ENCODE results near the gene SLC15A1.

The SLC15A1 gene

DNA sequence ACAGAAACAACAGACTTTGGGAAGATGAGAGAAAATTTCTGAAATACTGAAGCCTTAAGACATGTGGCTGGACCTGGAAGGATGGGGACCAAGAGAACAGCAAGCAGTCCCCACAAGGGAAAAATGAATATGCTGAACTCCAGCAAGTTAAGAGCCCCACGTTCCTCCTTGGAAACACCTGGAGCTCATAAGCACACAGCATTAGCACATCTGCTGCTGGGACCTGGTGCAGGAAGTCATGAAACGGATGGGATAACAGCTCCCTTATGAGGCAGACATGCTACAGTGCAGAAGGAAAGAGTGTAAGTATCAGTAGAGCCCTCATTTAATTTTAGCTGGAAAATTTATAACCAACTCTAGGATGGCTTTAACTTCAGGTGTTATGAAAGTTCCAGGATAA lies 67.3 kb downstream of the SLC15A1 start:
- no peaks in the 10 kb centered on the region for H3K9me3 ChIP-seq (ENCODE audit: control insufficient read depth, insufficient read depth, low read length)
- DNase-seq (ENCODE audit: low read depth, low spot score): no peak
- no CpG with 5 or more reads among the region's 2 CpGs for WGBS (ENCODE audit: insufficient coverage, insufficient read length)
- no peaks in the 10 kb centered on the region for H3K36me3 ChIP-seq (ENCODE audit: control insufficient read depth, insufficient read depth, low read length)
- no peak overlapping the region for H3K4me3 ChIP-seq (ENCODE audit: low read length)
- peaks cover 3% of the 10 kb centered on the region; the same call in 1 of the 2 replicates for H3K4me1 ChIP-seq (ENCODE audit: control insufficient read depth, insufficient read depth, low read length)
- H3K27ac ChIP-seq (ENCODE audit: low read length): no peak overlapping the region
- H3K27me3 ChIP-seq (ENCODE audit: control insufficient read depth, insufficient read depth, low read length): no peaks in the 10 kb centered on the region

DNA sequence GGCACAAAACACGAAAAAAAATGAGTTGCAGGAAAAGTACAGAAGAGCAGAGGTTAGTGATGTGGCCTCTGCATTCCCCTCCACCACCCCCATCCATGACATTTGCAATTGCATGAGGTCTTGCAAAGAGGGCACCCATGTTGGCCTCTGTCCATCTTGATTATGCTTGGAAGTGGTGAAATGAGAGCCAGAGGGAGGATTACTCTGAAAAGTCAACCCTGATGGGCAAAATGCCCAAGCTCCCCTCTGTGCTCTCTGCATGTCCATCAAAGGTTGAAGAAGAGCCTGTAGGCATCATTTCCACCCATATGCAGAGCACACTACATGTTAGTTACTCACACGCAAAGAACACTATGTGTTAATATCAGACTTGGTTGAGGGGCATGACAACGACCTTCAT lies 71.4 kb downstream of the SLC15A1 start:
- Histone ChIP-seq H3K27me3 (ENCODE audit: control insufficient read depth, insufficient read depth, low read length) (no peaks in the 10 kb centered on the region), H3K36me3 (ENCODE audit: control insufficient read depth, insufficient read depth, low read length) (no peaks in the 10 kb centered on the region), H3K4me3 (ENCODE audit: low read length) (no peak overlapping the region), H3K4me1 (ENCODE audit: control insufficient read depth, insufficient read depth, low read length) (peaks cover under 1% of the 10 kb centered on the region; the same call in 1 of the 2 replicates), H3K9me3 (ENCODE audit: control insufficient read depth, insufficient read depth, low read length) (no peaks in the 10 kb centered on the region), H3K27ac (ENCODE audit: low read length) (no peak overlapping the region)
- no CpG with 5 or more reads among the region's 3 CpGs for WGBS (ENCODE audit: insufficient coverage, insufficient read length)
- DNase-seq (ENCODE audit: low read depth, low spot score): no peak

DNA sequence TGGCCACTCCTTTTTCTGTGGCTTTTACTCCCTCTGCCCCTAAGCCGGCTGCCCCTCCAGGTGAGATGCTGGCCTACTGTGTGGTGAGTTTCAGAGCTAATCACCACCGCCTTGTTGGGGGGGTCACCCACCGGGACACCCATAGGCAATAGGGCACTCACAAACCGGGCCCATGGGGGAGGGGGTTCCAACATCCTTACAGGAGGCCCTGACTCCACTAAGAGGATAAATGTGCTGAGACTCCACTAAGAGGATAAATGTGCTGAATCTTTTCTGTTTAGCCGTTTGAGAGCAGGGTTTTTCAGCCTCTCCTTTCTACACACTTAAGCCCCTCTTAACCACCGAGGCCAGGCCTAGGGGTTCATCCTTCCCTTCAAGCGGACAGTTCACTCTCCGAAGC lies 73.7 kb downstream of the SLC15A1 start:
- no peak for DNase-seq (ENCODE audit: low read depth, low spot score)
- H3K9me3 ChIP-seq (ENCODE audit: control insufficient read depth, insufficient read depth, low read length): no peaks in the 10 kb centered on the region
- no peaks in the 10 kb centered on the region; the same call in 1 of the 2 replicates for H3K4me1 ChIP-seq (ENCODE audit: control insufficient read depth, insufficient read depth, low read length)
- no peak overlapping the region for H3K4me3 ChIP-seq (ENCODE audit: low read length)
- H3K27me3 ChIP-seq (ENCODE audit: control insufficient read depth, insufficient read depth, low read length): no peaks in the 10 kb centered on the region
- no peaks in the 10 kb centered on the region for H3K36me3 ChIP-seq (ENCODE audit: control insufficient read depth, insufficient read depth, low read length)
- no peak overlapping the region for H3K27ac ChIP-seq (ENCODE audit: low read length)
- no CpG with 5 or more reads among the region's 8 CpGs for WGBS (ENCODE audit: insufficient coverage, insufficient read length)

DNA sequence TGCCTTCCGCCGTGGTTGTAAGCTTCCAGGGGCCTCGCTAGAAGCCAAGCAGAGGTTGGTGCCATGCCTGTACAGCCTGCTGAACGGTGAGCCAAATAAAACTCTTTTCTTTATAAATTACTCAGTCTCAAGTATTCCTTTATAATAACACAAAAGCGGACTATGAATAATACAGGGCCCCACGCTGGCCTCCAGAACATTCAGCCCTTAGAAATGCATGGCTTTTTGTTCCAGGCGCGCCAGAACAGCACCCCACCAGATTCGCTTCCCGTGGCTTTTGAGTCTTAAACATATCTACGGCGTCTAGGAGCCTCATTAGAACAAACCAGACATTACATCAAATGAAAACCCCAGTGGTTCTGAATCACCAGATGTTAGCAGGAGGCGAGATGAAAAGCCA lies 75.1 kb downstream of the SLC15A1 start:
- Histone ChIP-seq H3K9me3 (ENCODE audit: control insufficient read depth, insufficient read depth, low read length) (no peaks in the 10 kb centered on the region), H3K36me3 (ENCODE audit: control insufficient read depth, insufficient read depth, low read length) (no peaks in the 10 kb centered on the region), H3K4me1 (ENCODE audit: control insufficient read depth, insufficient read depth, low read length) (no peaks in the 10 kb centered on the region; the same call in 1 of the 2 replicates), H3K27me3 (ENCODE audit: control insufficient read depth, insufficient read depth, low read length) (no peaks in the 10 kb centered on the region), H3K4me3 (ENCODE audit: low read length) (no peak overlapping the region), H3K27ac (ENCODE audit: low read length) (no peak overlapping the region)
- DNase-seq (ENCODE audit: low read depth, low spot score): no peak
- WGBS (ENCODE audit: insufficient coverage, insufficient read length): no CpG with 5 or more reads among the region's 13 CpGs

DNA sequence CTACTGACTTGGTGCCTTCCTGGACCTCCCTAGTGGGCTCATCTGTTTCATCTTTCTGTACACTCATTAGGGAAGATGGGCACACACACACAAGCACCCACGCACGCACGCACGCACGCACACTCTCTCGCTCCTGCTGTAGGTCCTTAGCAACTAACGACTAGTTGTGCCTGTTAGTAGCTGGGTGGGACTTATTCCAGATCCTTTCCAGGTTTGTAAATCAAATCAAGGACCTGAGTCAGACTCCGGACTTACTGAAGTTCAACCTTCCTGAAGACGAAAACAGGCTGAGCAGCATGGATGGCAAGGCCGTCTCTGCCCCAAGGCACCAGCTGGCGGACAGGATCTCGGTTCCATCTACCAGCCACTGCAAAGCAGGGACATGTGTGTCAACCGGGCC lies 76.2 kb downstream of the SLC15A1 start:
- DNase-seq (ENCODE audit: low read depth, low spot score): no peak
- no peaks in the 10 kb centered on the region for H3K27me3 ChIP-seq (ENCODE audit: control insufficient read depth, insufficient read depth, low read length)
- no CpG with 5 or more reads among the region's 13 CpGs for WGBS (ENCODE audit: insufficient coverage, insufficient read length)
- H3K4me3 ChIP-seq (ENCODE audit: low read length): no peak overlapping the region
- no peaks in the 10 kb centered on the region; the same call in 1 of the 2 replicates for H3K4me1 ChIP-seq (ENCODE audit: control insufficient read depth, insufficient read depth, low read length)
- no peaks in the 10 kb centered on the region for H3K9me3 ChIP-seq (ENCODE audit: control insufficient read depth, insufficient read depth, low read length)
- no peak overlapping the region for H3K27ac ChIP-seq (ENCODE audit: low read length)
- no peaks in the 10 kb centered on the region for H3K36me3 ChIP-seq (ENCODE audit: control insufficient read depth, insufficient read depth, low read length)

DNA sequence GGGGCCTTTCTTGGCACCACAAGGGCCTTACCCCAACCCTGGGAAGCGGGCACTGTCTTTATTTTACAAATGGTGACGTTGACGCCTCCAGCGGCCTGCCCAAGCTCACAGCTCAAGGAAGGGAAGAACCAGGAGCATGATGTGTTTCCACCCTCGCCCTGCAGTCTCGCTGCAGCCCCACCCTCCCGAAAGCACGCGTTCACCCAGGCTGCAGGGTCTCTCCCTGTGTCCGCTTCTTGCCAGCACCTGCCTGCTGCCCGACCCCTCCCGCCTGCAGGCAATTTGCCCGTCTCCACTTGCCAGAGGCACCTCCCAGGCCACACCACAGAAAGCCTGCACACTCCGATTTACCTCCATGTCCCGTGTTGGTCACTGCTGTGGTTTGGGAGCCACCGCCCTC lies 76.6 kb downstream of the SLC15A1 start:
- H3K4me3 ChIP-seq (ENCODE audit: low read length): no peak overlapping the region
- DNase-seq (ENCODE audit: low read depth, low spot score): no peak
- H3K9me3 ChIP-seq (ENCODE audit: control insufficient read depth, insufficient read depth, low read length): no peaks in the 10 kb centered on the region
- no peak overlapping the region for H3K27ac ChIP-seq (ENCODE audit: low read length)
- no CpG with 5 or more reads among the region's 16 CpGs for WGBS (ENCODE audit: insufficient coverage, insufficient read length)
- H3K36me3 ChIP-seq (ENCODE audit: control insufficient read depth, insufficient read depth, low read length): no peaks in the 10 kb centered on the region
- no peaks in the 10 kb centered on the region; the same call in 1 of the 2 replicates for H3K4me1 ChIP-seq (ENCODE audit: control insufficient read depth, insufficient read depth, low read length)
- no peaks in the 10 kb centered on the region for H3K27me3 ChIP-seq (ENCODE audit: control insufficient read depth, insufficient read depth, low read length)

DNA sequence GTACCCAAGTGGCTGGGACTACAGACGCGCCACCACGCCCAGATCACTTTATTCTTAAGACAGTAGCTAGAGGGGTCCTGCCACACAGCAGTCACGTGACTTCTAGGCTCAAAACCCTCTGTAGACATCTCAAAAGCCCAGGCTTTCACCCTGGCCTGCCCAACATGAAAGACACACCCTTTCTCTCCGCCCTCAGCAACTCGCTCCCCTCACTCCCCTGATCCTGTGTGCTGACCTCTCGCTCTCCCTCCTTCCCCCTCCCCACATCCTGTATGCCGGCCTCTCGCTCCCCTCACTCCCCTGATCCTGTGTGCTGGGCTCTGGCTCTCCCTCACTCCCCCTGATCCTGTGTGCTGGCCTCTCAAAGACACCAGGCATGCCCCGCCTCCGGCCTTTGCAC lies 77.4 kb downstream of the SLC15A1 start:
- Histone ChIP-seq H3K27ac (ENCODE audit: low read length) (no peak overlapping the region), H3K4me1 (ENCODE audit: control insufficient read depth, insufficient read depth, low read length) (no peaks in the 10 kb centered on the region; the same call in 1 of the 2 replicates), H3K36me3 (ENCODE audit: control insufficient read depth, insufficient read depth, low read length) (no peaks in the 10 kb centered on the region), H3K27me3 (ENCODE audit: control insufficient read depth, insufficient read depth, low read length) (no peaks in the 10 kb centered on the region), H3K9me3 (ENCODE audit: control insufficient read depth, insufficient read depth, low read length) (no peaks in the 10 kb centered on the region), H3K4me3 (ENCODE audit: low read length) (no peak overlapping the region)
- DNase-seq (ENCODE audit: low read depth, low spot score): no peak
- WGBS (ENCODE audit: insufficient coverage, insufficient read length): no CpG with 5 or more reads among the region's 11 CpGs

DNA sequence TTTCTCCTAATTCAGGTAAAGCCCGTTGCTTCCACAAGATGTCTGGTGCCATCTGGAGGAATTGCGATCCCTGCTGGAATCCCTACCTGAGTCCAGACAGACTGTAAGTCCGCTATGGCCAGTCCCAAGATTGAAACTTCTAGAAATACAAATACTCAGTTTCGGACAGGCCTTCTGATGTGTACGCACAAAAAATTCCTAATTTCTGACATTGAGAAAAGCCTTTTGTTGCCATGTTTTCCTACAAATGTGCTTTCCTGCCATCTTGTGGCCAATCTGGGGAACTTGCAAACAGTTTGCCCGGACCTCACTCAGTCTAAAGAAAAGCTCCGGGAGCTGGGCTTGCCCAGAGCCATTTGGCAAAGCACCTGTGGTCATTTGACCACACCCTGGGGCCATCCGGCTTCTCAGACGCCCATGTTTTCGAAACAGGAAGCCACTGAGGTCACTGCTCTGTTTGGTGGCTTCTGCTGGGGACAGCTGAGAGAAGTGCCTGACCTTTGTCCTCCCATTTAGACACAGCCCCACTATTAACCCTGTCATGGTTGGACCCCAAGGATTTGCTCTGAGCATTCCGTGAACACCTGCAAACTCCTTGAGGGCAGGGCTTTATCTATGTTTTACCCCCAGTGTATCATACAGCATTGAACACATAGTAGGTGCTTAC lies 79.4 kb downstream of the SLC15A1 start:
- no peaks in the 10 kb centered on the region for H3K36me3 ChIP-seq (ENCODE audit: control insufficient read depth, insufficient read depth, low read length)
- no peak overlapping the region for H3K4me3 ChIP-seq (ENCODE audit: low read length)
- no peaks in the 10 kb centered on the region; the same call in 1 of the 2 replicates for H3K4me1 ChIP-seq (ENCODE audit: control insufficient read depth, insufficient read depth, low read length)
- peak; percentile 39 for DNase-seq (ENCODE audit: low read depth, low spot score)
- no peak overlapping the region for H3K27ac ChIP-seq (ENCODE audit: low read length)
- no peaks in the 10 kb centered on the region for H3K27me3 ChIP-seq (ENCODE audit: control insufficient read depth, insufficient read depth, low read length)
- no peaks in the 10 kb centered on the region for H3K9me3 ChIP-seq (ENCODE audit: control insufficient read depth, insufficient read depth, low read length)
- WGBS (ENCODE audit: insufficient coverage, insufficient read length): no CpG with 5 or more reads among the region's 11 CpGs

DNA sequence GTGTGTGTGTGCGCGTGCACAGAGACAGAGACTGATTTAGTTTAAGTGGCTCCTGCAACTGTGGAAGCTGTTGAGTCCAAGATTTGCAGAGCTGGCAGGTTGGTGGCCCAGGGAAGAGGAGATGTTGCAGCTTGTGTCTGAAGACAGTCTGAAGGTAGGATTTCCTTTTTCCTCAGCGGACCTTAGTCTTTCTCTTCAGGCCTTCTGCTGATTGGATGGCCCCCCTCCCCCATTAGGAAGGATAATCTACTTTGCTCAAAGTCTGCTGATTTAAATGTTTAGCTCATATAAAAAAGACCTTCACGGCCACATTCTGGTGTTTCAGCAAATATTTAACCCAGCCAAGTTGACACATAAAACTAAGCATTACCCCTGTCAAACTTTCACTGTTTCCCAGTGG lies 84.3 kb downstream of the SLC15A1 start:
- Histone ChIP-seq H3K27me3 (ENCODE audit: control insufficient read depth, insufficient read depth, low read length) (no peaks in the 10 kb centered on the region), H3K9me3 (ENCODE audit: control insufficient read depth, insufficient read depth, low read length) (no peaks in the 10 kb centered on the region), H3K36me3 (ENCODE audit: control insufficient read depth, insufficient read depth, low read length) (no peaks in the 10 kb centered on the region), H3K4me3 (ENCODE audit: low read length) (no peak overlapping the region), H3K27ac (ENCODE audit: low read length) (no peak overlapping the region), H3K4me1 (ENCODE audit: control insufficient read depth, insufficient read depth, low read length) (no peaks in the 10 kb centered on the region)
- DNase-seq (ENCODE audit: low read depth, low spot score): no peak
- WGBS (ENCODE audit: insufficient coverage, insufficient read length): no CpG with 5 or more reads among the region's 4 CpGs

DNA sequence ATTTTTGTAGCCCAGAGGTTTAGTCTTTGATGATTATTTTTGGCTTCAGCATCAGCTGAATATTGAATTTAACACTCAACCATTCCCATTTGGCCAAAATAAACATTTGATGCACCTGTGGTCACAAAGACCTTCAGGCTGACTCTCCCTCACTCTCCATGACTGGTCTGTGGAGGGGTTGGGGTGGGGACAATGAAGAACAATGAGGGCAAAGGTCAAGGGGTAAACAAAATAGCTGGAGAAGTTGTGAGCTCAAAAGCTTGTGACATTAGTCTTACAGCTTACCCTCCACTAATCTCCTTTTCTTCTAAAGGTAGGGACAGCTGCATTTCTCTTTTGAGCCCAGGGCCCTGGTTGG lies 86.9 kb downstream of the SLC15A1 start:
- no peak for DNase-seq (ENCODE audit: low read depth, low spot score)
- no peaks in the 10 kb centered on the region for H3K4me1 ChIP-seq (ENCODE audit: control insufficient read depth, insufficient read depth, low read length)
- no peaks in the 10 kb centered on the region for H3K27me3 ChIP-seq (ENCODE audit: control insufficient read depth, insufficient read depth, low read length)
- H3K4me3 ChIP-seq (ENCODE audit: low read length): no peak overlapping the region
- H3K36me3 ChIP-seq (ENCODE audit: control insufficient read depth, insufficient read depth, low read length): no peaks in the 10 kb centered on the region
- H3K27ac ChIP-seq (ENCODE audit: low read length): no peak overlapping the region
- no peaks in the 10 kb centered on the region for H3K9me3 ChIP-seq (ENCODE audit: control insufficient read depth, insufficient read depth, low read length)

DNA sequence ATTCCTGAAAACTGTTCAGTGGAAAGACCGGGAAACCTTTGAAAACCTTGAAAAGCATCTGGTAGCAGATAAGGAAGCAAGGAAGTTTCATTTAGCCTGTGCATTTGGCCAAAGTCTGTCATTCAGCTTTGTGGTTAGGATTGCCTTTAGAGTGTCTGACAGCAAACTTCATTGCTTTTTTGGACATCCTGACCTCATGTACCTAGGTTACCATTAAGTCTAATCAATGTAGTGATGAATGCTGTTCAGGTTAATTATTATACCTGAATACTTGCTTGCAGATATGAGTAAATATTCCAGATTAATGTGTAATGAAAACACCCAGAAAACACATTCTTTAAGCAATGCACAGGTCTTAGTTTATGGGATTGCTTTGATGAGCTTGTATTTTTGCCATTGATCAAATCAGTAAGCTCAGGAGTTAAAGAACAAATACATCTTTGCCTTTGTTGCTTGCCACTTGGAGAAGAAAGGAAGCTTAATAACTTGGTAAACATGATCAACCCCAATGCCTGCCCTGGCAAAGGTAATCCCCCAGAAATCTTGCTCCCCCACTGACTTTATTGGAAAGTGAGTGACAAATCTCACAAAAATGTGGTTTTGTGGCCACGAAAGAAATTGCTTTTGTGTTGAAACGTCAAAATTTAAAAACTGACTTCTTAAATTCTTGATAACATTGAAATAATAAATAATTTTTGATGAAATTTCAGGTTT lies 87.4 kb downstream of the SLC15A1 start:
- Histone ChIP-seq H3K36me3 (ENCODE audit: control insufficient read depth, insufficient read depth, low read length) (no peaks in the 10 kb centered on the region), H3K4me1 (ENCODE audit: control insufficient read depth, insufficient read depth, low read length) (no peaks in the 10 kb centered on the region), H3K27me3 (ENCODE audit: control insufficient read depth, insufficient read depth, low read length) (no peaks in the 10 kb centered on the region), H3K9me3 (ENCODE audit: control insufficient read depth, insufficient read depth, low read length) (no peaks in the 10 kb centered on the region), H3K4me3 (ENCODE audit: low read length) (no peak overlapping the region), H3K27ac (ENCODE audit: low read length) (no peak overlapping the region)
- DNase-seq (ENCODE audit: low read depth, low spot score): no peak
- WGBS (ENCODE audit: insufficient coverage, insufficient read length): no CpG with 5 or more reads among the region's 3 CpGs

All from iPS DF 6.9 (cell line).